Spleen (tissue), 7 donors: ENCODE results near the gene NPTN.
"Not testable (repeated sequence)": the region's sequence is repeated elsewhere in the genome, so short reads cannot be mapped to it uniquely, and the experiment has no call there.

ENCODE experiments used
- CTCF ChIP-seq, 11 experiments: fragments of 200-600 bp in 7 of 11; fragments of 450-650 bp in 4 of 11; sonication (generic) in 4 of 11; IDR thresholded peaks in 8 of 11; conservative IDR thresholded peaks in 3 of 11; 1 replicate in 7 of 11; 2 replicates in 4 of 11; pipeline versions ENCODE4 v1.4.0 to v1.8.0; 2016 to 2021; ENCODE audit warnings: antibody characterized with exemption in 11 of 11, inconsistent platforms in 4 of 11, mild to moderate bottlenecking in 1 of 11
- POLR2A ChIP-seq, 3 donors: fragments of 450-650 bp; IDR thresholded peaks; one replicate each; pipeline ENCODE4 v1.5.1; 2017; ENCODE audit warnings: antibody characterized with exemption in 3 of 3, mild to moderate bottlenecking in 1 of 3
- donor health status: DM: no; HTN: no; CAD: no; lungs with moderate emphysema.
- donor health status: DM: no; HTN: no; CAD: no.
- donor health status: DM: no; HTN: no; CAD: no.

GRCh38 chr15:73639464-73639863 lies 6.3 kb upstream of the NPTN start:
- not testable (repeated sequence) for TF ChIP-seq CTCF (IDR thresholded peaks at IDR 0.05 in 8 of 11, conservative IDR thresholded peaks at IDR 0.05 in 3 of 11); POLR2A (IDR thresholded peaks at IDR 0.05)
